Endodermal cell (in vitro differentiated cells): ENCODE data around the gene PTPRN2. TPM values are rescaled to one million over a fixed set of nuclear protein-coding genes. Genes with fewer than 3 reads are reported as not detected.

Experiments
- DNase-seq: peaks from one replicate; pipeline ENCODE4 v3.0.0-alpha.2; 2017
- H3K27ac ChIP-seq: 2 replicates; pipeline ENCODE4 v1.5.1; 2013; ENCODE audit warnings: mild to moderate bottlenecking, low read depth, low read length, moderate library complexity
- H3K27me3 ChIP-seq: 2 replicates; pipeline ENCODE4 v1.6.1; 2013; ENCODE audit warnings: mild to moderate bottlenecking, low read length, moderate library complexity; ENCODE audit not compliant: insufficient read depth, control insufficient read depth, poor library complexity, severe bottlenecking
- H3K36me3 ChIP-seq: 2 replicates; pipeline ENCODE4 v1.7.0; 2013; ENCODE audit warnings: mild to moderate bottlenecking, low read length, moderate library complexity; ENCODE audit not compliant: control insufficient read depth, insufficient read depth
- H3K4me1 ChIP-seq: one replicate; pipeline ENCODE4 v1.7.0; 2013; ENCODE audit warnings: low read length; ENCODE audit not compliant: control insufficient read depth, insufficient read depth
- H3K4me3 ChIP-seq: 2 replicates; pipeline ENCODE4 v1.5.1; 2013; ENCODE audit warnings: mild to moderate bottlenecking, low read length, moderate library complexity
- H3K9ac ChIP-seq: 2 replicates; pipeline ENCODE4 v1.6.1; 2013; ENCODE audit warnings: mild to moderate bottlenecking, low read length, moderate library complexity; ENCODE audit not compliant: poor library complexity, severe bottlenecking; ENCODE audit errors: extremely low read depth
- H3K9me3 ChIP-seq: 2 replicates; pipeline ENCODE4 v1.6.1; 2013; ENCODE audit warnings: mild to moderate bottlenecking, low read length, moderate library complexity; ENCODE audit not compliant: control insufficient read depth
- H3K27ac Mint-ChIP-seq: 2 replicates; pipeline ENCODE4 v1.8.0; 2020; ENCODE audit warnings: mixed read lengths
- H3K27me3 Mint-ChIP-seq: 2 replicates; pipeline ENCODE4 v1.8.0; 2021; ENCODE audit warnings: mild to moderate bottlenecking, mixed read lengths; ENCODE audit not compliant: insufficient read depth
- H3K36me3 Mint-ChIP-seq: 2 replicates; pipeline ENCODE4 v1.8.0; 2020; ENCODE audit warnings: low read depth, mixed read lengths
- H3K4me1 Mint-ChIP-seq: 2 replicates; pipeline ENCODE4 v1.8.0; 2020; ENCODE audit warnings: mixed read lengths
- H3K4me3 Mint-ChIP-seq: 2 replicates; pipeline ENCODE4 v1.8.0; 2020; ENCODE audit warnings: mild to moderate bottlenecking, moderate library complexity, mixed read lengths
- H3K9me3 Mint-ChIP-seq: 2 replicates; pipeline ENCODE4 v1.8.0; 2020; ENCODE audit warnings: mild to moderate bottlenecking, mixed read lengths
- WGBS, 2 experiments: methylation state at CpG; one replicate each; pipeline versions ENCODE4 v1.1.5 to v1.1.7; 2013; ENCODE audit warnings: missing lambda C conversion rate in 2 of 2, mixed read lengths in 1 of 2; ENCODE audit not compliant: insufficient coverage in 1 of 2, insufficient read length in 1 of 2; 5-methylcytosine and 5-hydroxymethylcytosine counted together
- total RNA-seq, 2 donors: library from RNA; stranded (reverse); fragmentation: NEBNext Ultra II Directional in 1 of 2; extraction: Animal tissue kit (Norgen Biotek cat#: 25700) in 1 of 2; gene quantifications; 2 replicates in 1 of 2; 3 replicates in 1 of 2; pipeline ENCODE4 v1.2.1, GENCODE V29; 2021
- TF ChIP-seq, protein P1 (sequence below): fragments of 200-600 bp; sonication (generic); conservative IDR thresholded peaks from 2 replicates; pipeline ENCODE4 v1.5.0; 2021; ENCODE audit warnings: antibody characterized with exemption, mild to moderate bottlenecking

Gene PTPRN2
- total RNA-seq, 2 donors from 2014 or later: 0.69 to 1.2 TPM

DNA sequence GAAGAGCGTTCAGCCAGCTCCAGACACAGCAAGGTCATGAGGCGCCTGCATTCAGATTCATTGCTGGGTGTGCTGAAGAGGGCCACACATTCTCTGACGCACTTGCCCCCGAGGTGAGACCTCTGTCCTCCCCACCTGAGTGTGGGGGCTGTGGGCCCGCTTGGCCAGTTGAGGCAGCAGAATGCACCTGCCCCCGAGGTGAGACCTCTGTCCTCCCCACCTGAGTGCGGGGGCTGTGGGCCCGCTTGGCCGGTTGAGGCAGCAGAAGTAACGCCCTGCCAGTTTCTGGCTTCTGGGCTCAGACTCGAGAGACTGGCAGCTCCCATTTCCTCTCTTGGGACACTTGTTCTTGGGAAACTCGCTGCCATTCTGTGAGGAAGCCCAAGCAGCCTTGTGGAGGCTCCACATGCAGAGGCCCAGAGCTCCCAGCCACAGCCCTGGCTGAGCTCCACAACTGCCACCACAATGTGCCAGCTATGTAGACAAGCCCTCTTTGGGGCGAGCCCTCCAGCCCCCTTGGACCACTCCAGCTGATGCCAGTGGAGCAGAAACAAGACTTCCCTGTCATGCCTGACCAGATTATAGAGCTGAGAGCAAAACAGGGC, 816.8 kb downstream of the PTPRN2 start:
- no peak for DNase-seq
- Mint-ChIP-seq H3K9me3 (peaks cover 13% of the 10 kb centered on the region), H3K4me3 (no peak overlapping the region), H3K36me3 (no peaks in the 10 kb centered on the region), H3K4me1 (peaks cover 8% of the 10 kb centered on the region), H3K27ac (no peak overlapping the region), H3K27me3 (peaks cover 14% of the 10 kb centered on the region)
- no peaks in the 10 kb centered on the region for H3K27me3 ChIP-seq
- H3K27ac ChIP-seq: no peak overlapping the region
- TF ChIP-seq, protein P1, sequence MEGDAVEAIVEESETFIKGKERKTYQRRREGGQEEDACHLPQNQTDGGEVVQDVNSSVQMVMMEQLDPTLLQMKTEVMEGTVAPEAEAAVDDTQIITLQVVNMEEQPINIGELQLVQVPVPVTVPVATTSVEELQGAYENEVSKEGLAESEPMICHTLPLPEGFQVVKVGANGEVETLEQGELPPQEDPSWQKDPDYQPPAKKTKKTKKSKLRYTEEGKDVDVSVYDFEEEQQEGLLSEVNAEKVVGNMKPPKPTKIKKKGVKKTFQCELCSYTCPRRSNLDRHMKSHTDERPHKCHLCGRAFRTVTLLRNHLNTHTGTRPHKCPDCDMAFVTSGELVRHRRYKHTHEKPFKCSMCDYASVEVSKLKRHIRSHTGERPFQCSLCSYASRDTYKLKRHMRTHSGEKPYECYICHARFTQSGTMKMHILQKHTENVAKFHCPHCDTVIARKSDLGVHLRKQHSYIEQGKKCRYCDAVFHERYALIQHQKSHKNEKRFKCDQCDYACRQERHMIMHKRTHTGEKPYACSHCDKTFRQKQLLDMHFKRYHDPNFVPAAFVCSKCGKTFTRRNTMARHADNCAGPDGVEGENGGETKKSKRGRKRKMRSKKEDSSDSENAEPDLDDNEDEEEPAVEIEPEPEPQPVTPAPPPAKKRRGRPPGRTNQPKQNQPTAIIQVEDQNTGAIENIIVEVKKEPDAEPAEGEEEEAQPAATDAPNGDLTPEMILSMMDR: no peak
- H3K9me3 ChIP-seq: peaks cover 75% of the 10 kb centered on the region
- 74 to 76% methylated on average over 12 to 13 of the region's 13 CpGs for whole genome bisulfite sequencing, 2 experiments
- H3K4me1 ChIP-seq: no peaks in the 10 kb centered on the region
- no peak overlapping the region for H3K4me3 ChIP-seq
- H3K36me3 ChIP-seq: no peaks in the 10 kb centered on the region
- H3K9ac ChIP-seq: no peak overlapping the region

DNA sequence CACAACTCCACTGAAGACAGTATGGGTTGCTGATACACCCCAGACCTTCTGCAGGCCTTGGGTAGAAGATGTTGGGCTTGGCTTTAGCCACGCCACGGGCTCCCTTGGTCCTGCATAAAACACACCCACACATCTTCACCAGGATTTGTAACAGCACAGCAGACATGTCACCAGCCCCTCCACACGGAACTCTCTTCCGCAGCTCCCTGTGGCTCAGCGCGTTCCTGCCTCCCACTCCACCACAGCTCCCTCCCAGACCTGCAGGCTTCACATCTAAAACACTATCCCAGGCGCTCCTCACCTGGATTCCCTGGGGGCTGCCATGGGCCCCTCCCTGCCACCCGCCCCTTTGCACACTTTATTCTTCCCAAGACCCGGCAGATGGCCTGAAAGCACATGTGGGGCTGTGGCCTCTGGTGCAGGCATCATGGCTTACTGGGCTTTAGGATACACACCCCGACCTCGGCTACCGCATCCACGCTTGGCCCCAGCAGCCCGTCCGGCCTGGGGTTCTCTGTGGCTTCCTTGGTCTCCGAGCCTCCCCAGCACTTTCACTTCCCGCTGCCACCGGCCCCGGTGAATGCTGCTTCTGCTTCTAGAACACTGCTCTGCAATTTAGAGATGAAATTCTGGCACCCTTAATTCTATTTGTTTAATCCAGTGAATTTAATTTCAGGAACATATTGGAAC, 818.0 kb downstream of the PTPRN2 start:
- Mint-ChIP-seq H3K36me3 (no peaks in the 10 kb centered on the region), H3K4me3 (no peak overlapping the region), H3K9me3 (peaks cover 24% of the 10 kb centered on the region), H3K27me3 (peaks cover 5% of the 10 kb centered on the region), H3K27ac (no peak overlapping the region), H3K4me1 (peaks cover 8% of the 10 kb centered on the region)
- Histone ChIP-seq H3K4me1 (no peaks in the 10 kb centered on the region), H3K27me3 (no peaks in the 10 kb centered on the region), H3K9ac (no peak overlapping the region), H3K9me3 (peaks cover 82% of the 10 kb centered on the region), H3K27ac (no peak overlapping the region), H3K4me3 (no peak overlapping the region), H3K36me3 (no peaks in the 10 kb centered on the region)
- no peak for DNase-seq
- WGBS, 2 experiments: 85 to 89% methylated on average over 18 to 19 of the region's 19 CpGs
- TF ChIP-seq, protein P1: no peak

DNA sequence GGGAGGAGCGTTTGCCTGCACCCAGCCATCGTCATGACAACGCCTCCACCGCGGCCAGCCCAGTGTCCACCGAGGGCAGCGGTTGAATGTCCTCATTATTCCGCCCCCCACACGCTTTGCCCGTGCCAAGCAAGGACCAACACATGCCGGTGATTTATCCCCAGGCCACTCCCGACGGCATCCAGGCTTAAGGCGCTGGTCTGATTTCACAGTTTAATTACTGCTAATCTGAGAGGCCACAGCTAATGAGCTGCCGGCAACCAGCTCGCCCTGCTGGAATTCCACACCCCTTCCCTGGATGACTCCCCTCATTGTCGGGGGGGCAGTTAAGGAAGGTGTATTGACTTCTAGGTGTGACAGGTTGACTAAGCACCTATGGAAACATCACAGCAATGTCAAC, 818.5 kb downstream of the PTPRN2 start:
- H3K4me1 Mint-ChIP-seq: peaks cover 8% of the 10 kb centered on the region
- peaks cover 3% of the 10 kb centered on the region for H3K27me3 Mint-ChIP-seq
- Histone ChIP-seq H3K9ac (no peak overlapping the region), H3K4me1 (no peaks in the 10 kb centered on the region), H3K9me3 (peaks cover 81% of the 10 kb centered on the region), H3K27ac (no peak overlapping the region), H3K36me3 (no peaks in the 10 kb centered on the region), H3K4me3 (no peak overlapping the region), H3K27me3 (no peaks in the 10 kb centered on the region)
- peaks cover 28% of the 10 kb centered on the region for H3K9me3 Mint-ChIP-seq
- TF ChIP-seq, protein P1: no peak
- peak; percentile 73 for DNase-seq
- H3K27ac Mint-ChIP-seq: no peak overlapping the region
- no peak overlapping the region for H3K4me3 Mint-ChIP-seq
- WGBS, 2 experiments: 89 to 91% methylated on average over 14 to 17 of the region's 17 CpGs
- H3K36me3 Mint-ChIP-seq: no peaks in the 10 kb centered on the region
